ENCODE measurements around the gene TFPI.

TFPI gene

DNA sequence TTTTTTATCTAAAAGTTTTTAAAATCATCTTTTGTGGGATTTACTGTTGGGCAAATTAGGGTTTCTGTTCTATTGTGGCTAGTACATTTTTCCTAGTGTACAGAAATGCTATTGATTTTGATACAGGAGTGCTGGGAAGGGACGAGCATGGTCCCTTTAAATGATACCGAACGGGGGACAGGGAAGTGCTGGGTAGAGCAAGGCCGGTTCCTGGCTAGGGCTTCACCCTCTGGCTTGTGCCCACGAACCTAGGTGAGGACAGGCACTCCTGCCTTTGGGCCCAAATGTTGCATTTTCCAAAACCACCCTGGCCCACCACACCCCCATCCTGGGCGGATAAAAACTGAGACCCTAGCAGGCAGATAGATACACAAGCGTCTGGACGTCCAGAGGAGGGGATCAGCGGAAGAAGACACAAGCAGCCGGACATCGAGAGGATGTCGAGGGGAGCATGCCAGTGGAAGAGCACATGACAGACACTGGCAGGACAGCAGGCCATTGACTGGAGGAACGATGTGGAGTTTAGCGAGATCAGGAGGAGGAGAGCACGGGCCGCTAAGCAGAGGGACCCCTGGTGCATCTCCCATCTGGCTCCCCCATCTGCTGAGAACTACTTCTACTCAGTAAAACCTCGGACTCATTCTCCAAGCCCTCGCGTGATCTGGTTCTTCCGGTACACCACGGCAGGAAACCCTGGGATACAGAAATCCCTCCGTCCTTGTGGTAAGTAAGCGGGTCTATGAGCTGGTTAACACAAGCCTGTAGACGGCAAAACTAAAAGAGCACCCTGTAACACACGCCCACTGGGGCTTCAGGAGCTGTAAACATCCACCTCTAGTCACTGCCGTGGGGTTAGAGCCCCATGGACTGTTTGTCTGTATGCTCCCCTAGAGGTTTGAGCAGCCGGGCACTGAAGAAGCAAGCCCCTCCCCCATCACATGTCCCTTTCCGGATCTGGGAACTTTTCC, 92.7 kb downstream of the TFPI start:
- DNase-seq = no peak

DNA sequence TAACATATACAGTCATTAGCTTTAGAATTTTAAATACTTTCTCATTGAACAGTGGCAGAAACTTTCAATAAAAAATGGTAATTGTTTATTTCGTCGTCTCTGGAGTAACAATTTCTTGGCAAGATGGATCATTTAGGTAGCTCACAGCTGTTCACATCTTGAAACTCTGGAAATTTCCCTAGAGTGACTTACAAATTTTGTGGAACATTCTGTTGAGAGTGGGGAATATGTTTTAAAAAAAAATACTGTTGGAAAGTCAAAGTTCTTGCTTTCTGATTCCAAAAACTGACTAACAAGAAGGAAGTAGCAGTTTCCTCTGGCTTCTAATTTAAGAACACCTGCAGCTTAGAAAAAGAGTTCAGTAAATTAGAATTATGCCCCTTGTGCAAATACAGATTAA, 95.0 kb downstream of the TFPI start:
- DNase-seq = no peak

GRCh38 chr2:187453078-187453641, 101.1 kb downstream of the TFPI start:
- DNase-seq = peak; percentile 18

DNA sequence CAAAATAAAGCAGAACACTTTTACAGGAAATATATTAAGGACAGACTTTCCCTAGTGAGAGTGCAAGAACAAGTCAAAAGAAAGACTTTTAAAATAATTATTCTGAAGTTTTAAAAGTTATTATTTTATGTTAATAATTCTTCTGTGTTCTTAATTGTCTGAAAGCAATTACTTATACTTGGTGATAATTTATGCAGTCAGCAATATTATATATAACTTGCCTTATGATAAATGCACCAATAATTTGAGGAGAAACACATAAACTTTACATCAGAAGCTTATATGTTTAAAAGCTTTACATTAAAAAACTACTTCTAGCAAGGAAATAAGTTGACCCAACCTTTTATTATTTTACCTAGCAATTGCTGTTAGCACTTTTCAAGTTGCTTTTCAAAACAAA, 102.7 kb downstream of the TFPI start:
- no peak for DNase-seq

DNA sequence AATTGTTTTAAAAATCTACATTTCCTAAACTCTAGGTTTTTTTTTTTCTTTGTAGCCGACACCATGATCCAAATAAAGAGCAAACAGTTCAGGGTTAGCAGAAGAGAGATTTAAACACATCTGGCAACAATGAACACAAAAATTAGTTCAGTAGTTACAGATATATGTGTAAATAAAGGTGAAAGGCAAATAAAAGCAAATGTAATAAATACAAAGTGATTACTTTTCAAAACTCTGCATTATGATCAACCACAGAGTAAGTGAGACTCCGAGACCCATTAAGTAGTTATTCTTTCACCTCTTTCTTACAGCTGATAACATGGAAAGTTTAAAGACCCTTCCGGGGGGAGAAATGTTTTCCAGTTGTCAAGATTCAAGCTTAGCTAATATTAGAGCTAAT, 106.9 kb downstream of the TFPI start:
- DNase-seq = peak; percentile 11

GRCh38 chr2:187446711-187447110, 107.5 kb downstream of the TFPI start:
- no peak for DNase-seq

GRCh38 chr2:187445051-187445450, 109.2 kb downstream of the TFPI start:
- peak; percentile 19 for DNase-seq

DNA sequence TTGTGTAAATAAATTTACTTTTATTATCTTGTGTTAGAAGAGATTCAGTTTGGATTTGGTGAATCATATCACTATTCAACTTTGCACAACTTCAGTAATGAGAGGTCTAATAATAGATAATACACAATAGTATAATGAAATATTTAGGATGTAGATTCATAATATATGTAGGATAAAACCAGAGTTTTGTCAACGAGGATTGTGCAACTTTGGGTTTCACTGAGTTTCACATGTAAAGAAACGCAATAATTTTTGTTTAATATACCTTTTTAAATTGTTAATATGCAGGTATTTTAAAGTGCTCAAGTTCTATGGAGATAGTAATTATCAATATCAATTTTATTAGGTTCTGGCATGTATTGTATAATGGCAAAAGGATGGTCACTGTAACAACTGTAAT, 111.5 kb downstream of the TFPI start:
- DNase-seq = no peak

DNA sequence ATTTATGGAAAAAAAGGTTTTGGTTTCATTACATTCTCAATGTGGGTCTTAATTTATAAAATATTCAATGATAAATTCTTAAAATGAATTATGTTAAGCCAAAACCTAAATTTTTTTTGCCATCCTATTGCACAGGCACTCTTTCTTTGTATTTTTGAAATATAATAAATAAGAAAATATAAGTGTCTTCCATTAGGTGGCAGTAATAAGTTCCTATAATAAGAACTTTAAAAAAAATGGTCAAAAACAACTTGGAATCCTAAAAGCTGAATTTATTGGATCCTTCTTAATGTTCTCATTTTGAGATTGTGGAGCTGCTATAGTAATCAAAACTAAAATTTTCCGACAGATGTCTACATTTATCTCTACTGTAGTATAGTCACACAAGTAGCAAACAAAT, 111.9 kb downstream of the TFPI start:
- DNase-seq = no peak

GRCh38 chr2:187440101-187440675, 114.0 kb downstream of the TFPI start:
- no peak for DNase-seq

- no peak for DNase-seq
These were observed 115.8 kb downstream of the TFPI start for GRCh38 chr2:187438455-187438854.

GRCh38 chr2:187435756-187436155, 118.5 kb downstream of the TFPI start:
- DNase-seq = no peak

DNA sequence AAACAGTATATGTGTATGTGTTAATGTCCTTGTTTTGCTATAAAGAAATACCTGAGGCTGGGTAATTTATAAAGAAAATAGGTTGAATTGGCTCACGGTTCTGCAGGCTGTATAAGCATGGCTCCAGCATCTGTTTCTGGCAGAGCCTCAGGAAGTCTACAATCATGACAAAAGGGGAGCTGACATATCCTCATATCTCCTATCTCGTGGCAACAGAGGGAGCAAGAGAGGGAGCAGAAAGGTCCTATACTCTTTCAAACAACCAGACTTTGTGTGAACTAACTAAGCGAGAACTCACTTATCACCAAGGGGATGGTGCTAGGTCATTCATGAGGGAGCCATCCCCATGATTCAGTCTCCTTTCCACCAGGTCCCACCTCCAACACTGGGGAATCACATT, 119.2 kb downstream of the TFPI start:
- DNase-seq = no peak

- DNase-seq = no peak
These were observed 119.9 kb downstream of the TFPI start for GRCh38 chr2:187434342-187434785.

DNA sequence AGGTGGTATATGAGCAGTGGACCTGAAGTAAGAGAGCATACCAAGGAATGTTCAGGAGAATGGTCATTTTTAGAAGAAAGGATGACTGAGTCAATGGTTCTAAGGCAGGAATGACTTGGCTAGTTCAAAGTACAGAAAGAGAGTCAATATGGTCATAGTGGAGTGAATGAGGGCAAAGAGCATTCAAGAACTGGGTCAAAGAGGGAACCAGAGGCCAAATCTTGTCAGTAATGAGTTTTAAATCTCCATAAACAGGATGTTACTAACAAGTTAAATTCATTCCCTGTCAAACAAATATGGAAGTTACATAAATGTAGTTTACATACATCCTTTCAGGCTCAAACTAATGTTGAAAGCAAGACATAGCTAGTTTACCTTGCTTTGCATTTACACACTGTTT, 122.3 kb downstream of the TFPI start:
- DNase-seq = no peak

- DNase-seq = no peak
These were observed 124.2 kb downstream of the TFPI start for GRCh38 chr2:187429989-187430388.

DNA sequence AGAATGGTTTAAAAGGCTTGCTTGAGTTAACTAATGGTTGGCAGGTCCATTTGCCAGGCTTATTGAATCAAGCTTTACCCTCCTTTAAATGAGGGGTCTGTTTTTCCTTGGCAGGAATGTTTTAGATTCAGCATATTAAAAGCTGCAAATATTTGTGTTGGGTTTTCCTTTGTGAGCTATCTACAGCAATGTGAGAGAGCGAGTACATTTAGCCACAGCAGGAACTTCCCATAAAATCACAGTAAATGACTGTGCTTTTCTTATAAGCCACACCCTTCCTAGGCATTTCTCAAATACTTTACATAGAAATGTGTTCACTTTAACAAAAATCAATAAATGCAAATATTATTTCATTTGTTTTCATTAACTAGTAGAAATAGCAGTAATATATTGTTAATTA, 130.1 kb downstream of the TFPI start:
- no peak for DNase-seq

GRCh38 chr2:187422282-187422681, 132.0 kb downstream of the TFPI start:
- DNase-seq = no peak

DNA sequence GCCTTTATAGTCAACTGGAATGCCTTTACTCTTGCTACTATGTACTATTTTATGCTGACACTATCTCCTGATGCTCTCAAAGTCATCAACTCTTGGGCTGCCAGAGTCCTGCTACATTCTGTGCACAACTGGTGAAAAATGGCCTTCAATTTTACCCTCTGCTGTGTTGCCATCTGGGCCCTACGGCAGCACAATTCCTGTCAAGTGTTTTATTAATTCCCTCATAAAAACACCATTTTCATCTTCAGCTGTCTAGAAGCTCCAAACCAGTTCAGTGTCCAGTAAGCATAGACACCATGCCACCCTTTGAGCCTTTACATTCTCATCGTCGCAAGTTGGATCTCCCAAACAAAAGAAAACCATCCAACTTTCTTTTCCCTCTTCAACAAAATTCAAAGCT, 132.7 kb downstream of the TFPI start:
- DNase-seq = no peak

- no peak for DNase-seq
These were observed 134.4 kb downstream of the TFPI start for GRCh38 chr2:187419808-187420207.

DNA sequence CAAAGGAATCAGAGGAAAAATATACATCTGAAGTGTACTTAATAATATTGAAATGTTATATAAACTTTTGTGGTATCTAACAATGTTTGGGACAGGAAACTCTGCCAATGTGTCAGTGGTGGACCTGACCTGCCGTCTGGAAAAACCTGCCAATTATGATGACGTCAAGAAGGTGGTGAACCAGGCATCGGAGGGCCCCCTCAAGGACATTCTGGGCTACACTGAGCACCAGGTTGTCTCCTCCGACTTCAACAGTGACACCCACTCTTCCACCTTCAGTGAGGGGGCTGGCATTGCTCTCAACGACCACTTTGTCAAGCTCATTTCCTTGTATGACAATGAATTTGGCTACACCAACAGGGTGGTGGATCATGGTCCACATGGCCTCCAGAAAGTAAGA, 138.8 kb downstream of the TFPI start:
- no peak for DNase-seq

All from KG1 (cell line).